ENCODE measurements around the gene TMEM132A. TPM values are rescaled to one million over a fixed set of nuclear protein-coding genes. Genes with fewer than 3 reads are reported as not detected.
A peak's percentile ranks its signal among the peaks of the same experiment; 100 is the strongest.

TMEM132A gene
- total RNA-seq, 2 donors from 2014 or later = 9.3 to 12.2 TPM

- peaks cover 17 to 19% of the 10 kb centered on the region in 2 donors for H3K36me3 ChIP-seq (replicated peaks in 1 of 2; ENCODE audit: insufficient read depth in 1 of 2, low read depth in 2 of 2)
- no peaks in the 10 kb centered on the region for H3K9me3 ChIP-seq
- H3K27me3 ChIP-seq = peaks cover 0 to 9% of the 10 kb centered on the region in 2 donors
- WGBS, 2 donors = 7 to 16% methylated on average over 24 to 35 of the region's 35 CpGs
- peaks cover 20% of the 10 kb centered on the region for H3K4me1 ChIP-seq
- no peak overlapping the region for H3K27ac ChIP-seq
- intact Hi-C loops (cut with DNase I) = no loop called here
- DNase-seq (no peak), ATAC-seq (no peak)
- TF ChIP-seq POLR2A (IDR thresholded peaks at IDR 0.05) (no peak), CTCF (IDR thresholded peaks at IDR 0.05) (no peak)
- H3K4me3 ChIP-seq = peak overlapping the region in 1 of 2 donors; percentile 31
These were observed 920 bp downstream of the TMEM132A start for GRCh38 chr11:60924906-60925853.

DNA sequence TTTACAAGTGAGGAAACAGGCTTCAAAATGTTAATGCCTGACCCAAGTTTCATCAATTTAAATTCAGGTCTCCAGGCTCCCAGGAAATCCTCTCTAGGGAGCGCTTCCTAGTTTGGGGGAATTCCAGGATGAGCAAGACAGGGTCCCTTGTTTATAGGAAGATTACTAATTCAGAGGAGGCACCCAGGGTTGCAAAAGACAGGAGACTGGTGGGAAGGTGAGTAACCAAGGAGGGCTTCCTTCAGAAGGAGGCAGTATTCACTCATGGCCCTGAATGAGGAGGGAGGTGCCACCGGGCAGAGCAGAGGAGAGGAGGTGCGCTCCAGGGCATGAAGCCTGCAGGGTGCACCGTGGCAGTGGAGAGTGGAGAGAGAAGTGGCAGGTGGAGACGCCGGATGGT is 1.6 kb downstream of the TMEM132A start:
- Histone ChIP-seq H3K9me3 (no peaks in the 10 kb centered on the region), H3K36me3 (replicated peaks in 1 of 2; ENCODE audit: insufficient read depth in 1 of 2, low read depth in 2 of 2) (peaks cover 11 to 13% of the 10 kb centered on the region in 2 donors), H3K4me1 (peaks cover 20% of the 10 kb centered on the region), H3K27me3 (peaks cover 0 to 9% of the 10 kb centered on the region in 2 donors), H3K27ac (no peak overlapping the region), H3K4me3 (no peak overlapping the region)
- no peak for DNase-seq
- TF ChIP-seq CTCF (IDR thresholded peaks at IDR 0.05) (no peak), POLR2A (IDR thresholded peaks at IDR 0.05) (no peak)
- 60 to 66% methylated on average over 6 of the region's 6 CpGs for WGBS, 2 donors
- no peak for ATAC-seq
- intact Hi-C loops (cut with DNase I) = no loop called here

GRCh38 chr11:60926500-60926899 is 2.2 kb downstream of the TMEM132A start:
- no peak overlapping the region for H3K4me3 ChIP-seq
- no peak for ATAC-seq
- 85 to 90% methylated on average over 7 to 8 of the region's 8 CpGs for WGBS, 2 donors
- no peaks in the 10 kb centered on the region for H3K9me3 ChIP-seq
- no peak overlapping the region for H3K27ac ChIP-seq
- H3K36me3 ChIP-seq (replicated peaks in 1 of 2; ENCODE audit: insufficient read depth in 1 of 2, low read depth in 2 of 2) = peaks cover 6 to 11% of the 10 kb centered on the region in 2 donors
- DNase-seq = no peak
- TF ChIP-seq POLR2A (IDR thresholded peaks at IDR 0.05) (no peak), CTCF (IDR thresholded peaks at IDR 0.05) (no peak)
- H3K4me1 ChIP-seq = peaks cover 20% of the 10 kb centered on the region
- H3K27me3 ChIP-seq = peaks cover 0 to 9% of the 10 kb centered on the region in 2 donors
- intact Hi-C loops (cut with DNase I) = no loop called here

GRCh38 chr11:60927061-60927592 is 2.9 kb downstream of the TMEM132A start:
- 78 to 85% methylated on average over 7 to 8 of the region's 8 CpGs for WGBS, 2 donors
- H3K36me3 ChIP-seq (replicated peaks in 1 of 2; ENCODE audit: insufficient read depth in 1 of 2, low read depth in 2 of 2) = peaks cover 0 to 6% of the 10 kb centered on the region in 2 donors
- H3K4me3 ChIP-seq = no peak overlapping the region
- TF ChIP-seq CTCF (IDR thresholded peaks at IDR 0.05) = no peak
- no peak for TF ChIP-seq POLR2A (IDR thresholded peaks at IDR 0.05)
- H3K4me1 ChIP-seq = peaks cover 20% of the 10 kb centered on the region
- H3K9me3 ChIP-seq = no peaks in the 10 kb centered on the region
- DNase-seq (no peak), ATAC-seq (no peak)
- H3K27ac ChIP-seq = no peak overlapping the region
- H3K27me3 ChIP-seq = peaks cover 0 to 9% of the 10 kb centered on the region in 2 donors
- intact Hi-C loops (cut with DNase I) = no loop called here
